OCI-LY3 (cell line): ENCODE data around the gene ADORA2A.

Experiments
- CTCF ChIP-seq: fragments of 200-600, 300-600 bp; sonication (generic); IDR thresholded peaks from 2 replicates; pipeline ENCODE4 v1.5.1; 2014; ENCODE audit warnings: antibody characterized with exemption, low read length, low read depth
- EZH2phosphoT487 ChIP-seq: fragments of 200-600 bp; shearing (Covaris generic); IDR thresholded peaks from 2 replicates; pipeline ENCODE4 v1.6.1; 2018; ENCODE audit warnings: antibody characterized with exemption, mixed run types, low read depth

- TF ChIP-seq CTCF (no peak), EZH2phosphoT487 (no peak)
These were observed 9.7 kb downstream of the ADORA2A start for GRCh38 chr22:24437091-24437490.
